HCT116 (cell line): Measurements from ENCODE around the gene UBE2E2. TPM values are rescaled to one million over a fixed set of nuclear protein-coding genes. Genes with fewer than 3 reads are reported as not detected.

ENCODE experiments used
- ATAC-seq: fragments of 200-7000 bp; cut with Tn5 transposase; 2 replicates; pipeline ENCODE4 v1.9.1; 2020; ENCODE audit warnings: mild to moderate bottlenecking, moderate library complexity
- BruUV-seq: library from RNA; stranded (reverse); fragments of 400-500 nt; replicated peaks from 2 replicates; lab custom pipeline; 2021; lab: Mats Ljungman, UMichigan
- CTCF ChIA-PET: fragments of 300-600 bp; sonication (Branson Sonifier 250); formaldehyde crosslinking; loops from one replicate; lab custom pipeline; 2021; ENCODE audit warnings: antibody characterized with exemption; lab: Charles Lee
- POLR2A ChIA-PET: fragments of 300-600, 350-600 bp; sonication (Branson Sonifier 250); formaldehyde crosslinking; loops from one replicate; lab custom pipeline; 2021; ENCODE audit warnings: antibody characterized with exemption; lab: Charles Lee
- RAD21 ChIA-PET, 2 experiments: fragments of 300-600 bp; sonication (Branson Sonifier 250); formaldehyde crosslinking; loops; one replicate each; lab custom pipeline; 2023; ENCODE audit warnings: low total read pairs in 2 of 2; ENCODE audit not compliant: uncharacterized antibody in 2 of 2, unreplicated experiment in 2 of 2, low non-redundant PET in 1 of 2; lab: Charles Lee
- DNase-seq: peaks from one replicate; pipeline ENCODE4 v3.0.0-alpha.2; 2010; ENCODE audit warnings: low read depth, low spot score
- H2AFZ ChIP-seq: fragments of 200-600 bp; shearing (Covaris generic), sonication (generic); 2 replicates; pipeline ENCODE4 v1.6.1; 2017; ENCODE audit warnings: low read depth, mixed run types, mixed read lengths, antibody characterized with exemption, low read length; ENCODE audit not compliant: poor library complexity, severe bottlenecking
- H3K27ac ChIP-seq: 2 replicates; pipeline ENCODE4 v1.5.1; 2012; ENCODE audit warnings: low read depth, low read length
- H3K27me3 ChIP-seq: fragments of 200-600 bp; sonication (generic); 2 replicates; pipeline ENCODE4 v1.6.1; 2016; ENCODE audit warnings: mixed run types, low read length, mixed read lengths; ENCODE audit not compliant: insufficient read depth
- H3K36me3 ChIP-seq, 2 experiments: fragments of 200-500 bp in 1 of 2; fragments of 200-600 bp in 1 of 2; sonication (Bioruptor generic) in 1 of 2; sonication (generic) in 1 of 2; 2 replicates each; pipeline versions ENCODE4 v1.5.1 to v1.6.1; 2014 to 2016; ENCODE audit warnings: low read length in 2 of 2, inconsistent platforms in 1 of 2, mixed read lengths in 1 of 2, mixed run types in 1 of 2; ENCODE audit not compliant: insufficient read depth in 2 of 2, control insufficient read depth in 1 of 2
- H3K4me1 ChIP-seq, 2 experiments: fragments of 200-600 bp in 1 of 2; sonication (generic) in 1 of 2; 2 replicates each; pipeline versions ENCODE4 v1.5.1 to v1.6.1; 2012 to 2017; ENCODE audit warnings: low read length in 2 of 2, inconsistent platforms in 1 of 2, mild to moderate bottlenecking in 1 of 2, mixed read lengths in 1 of 2, mixed run types in 1 of 2, moderate library complexity in 1 of 2; ENCODE audit not compliant: insufficient read depth in 2 of 2, control insufficient read depth in 1 of 2
- H3K4me2 ChIP-seq: fragments of 200-600 bp; sonication (generic); 2 replicates; pipeline ENCODE4 v1.6.1; 2017; ENCODE audit warnings: mixed run types, low read length, mixed read lengths
- H3K4me3 ChIP-seq, 2 experiments: fragments of 200-600 bp in 1 of 2; sonication (generic) in 1 of 2; replicated peaks in 1 of 2; 2 replicates each; pipeline ENCODE4 v1.5.1; 2011 to 2016; ENCODE audit warnings: low read length in 2 of 2, control low read depth in 1 of 2, low read depth in 1 of 2, mild to moderate bottlenecking in 1 of 2, mixed read lengths in 1 of 2, mixed run types in 1 of 2
- H3K79me2 ChIP-seq: fragments of 200-600 bp; sonication (generic); 2 replicates; pipeline ENCODE4 v1.6.1; 2017; ENCODE audit warnings: mild to moderate bottlenecking, mixed run types, low read length, moderate library complexity, mixed read lengths; ENCODE audit not compliant: insufficient read depth
- H3K9ac ChIP-seq: fragments of 200-600 bp; sonication (generic); 2 replicates; pipeline ENCODE4 v1.6.1; 2016; ENCODE audit warnings: low read length, mixed read lengths
- H3K9me2 ChIP-seq: fragments of 200-600 bp; sonication (generic), shearing (Covaris generic); 2 replicates; pipeline ENCODE4 v1.6.1; 2017; ENCODE audit warnings: mixed run types, mild to moderate bottlenecking, moderate library complexity; ENCODE audit not compliant: insufficient read depth
- H3K9me3 ChIP-seq, 2 experiments: fragments of 200-500 bp in 1 of 2; fragments of 200-600 bp in 1 of 2; sonication (Bioruptor generic) in 1 of 2; sonication (generic) in 1 of 2; 2 replicates each; pipeline ENCODE4 v1.6.1; 2014 to 2017; ENCODE audit warnings: low read length in 2 of 2, mixed read lengths in 2 of 2, inconsistent platforms in 1 of 2, low read depth in 1 of 2, mild to moderate bottlenecking in 1 of 2, mixed run types in 1 of 2, moderate library complexity in 1 of 2; ENCODE audit not compliant: control insufficient read depth in 1 of 2, insufficient read depth in 1 of 2
- H4K20me1 ChIP-seq: fragments of 200-600 bp; sonication (generic), shearing (Covaris generic); 2 replicates; pipeline ENCODE4 v1.6.1; 2017; ENCODE audit warnings: mixed run types, mild to moderate bottlenecking, moderate library complexity; ENCODE audit not compliant: insufficient read depth
- CBX3 ChIP-seq: IDR thresholded peaks from 2 replicates; pipeline ENCODE4 v1.6.1; 2012; ENCODE audit warnings: low read depth
- CEBPB ChIP-seq: IDR thresholded peaks from 2 replicates; pipeline ENCODE4 v1.6.1; 2012; ENCODE audit warnings: low read depth
- CTCF ChIP-seq, 3 experiments: fragments of 200-600 bp in 1 of 3; sonication (generic) in 1 of 3; IDR thresholded peaks in 2 of 3; conservative IDR thresholded peaks in 1 of 3; 2 replicates each; pipeline ENCODE4 v1.5.1; 2012 to 2017; ENCODE audit warnings: low read depth in 2 of 3, low read length in 2 of 3, antibody characterized with exemption in 1 of 3, borderline replicate concordance in 1 of 3, control low read depth in 1 of 3, mild to moderate bottlenecking in 1 of 3, mixed read lengths in 1 of 3, mixed run types in 1 of 3, moderate library complexity in 1 of 3; ENCODE audit not compliant: insufficient read depth in 1 of 3
- ELF1 ChIP-seq: IDR thresholded peaks from 2 replicates; pipeline ENCODE4 v1.6.1; 2012; ENCODE audit warnings: low read depth, borderline replicate concordance
- EZH2 ChIP-seq: fragments of 200-600 bp; sonication (generic); IDR thresholded peaks from 2 replicates; pipeline ENCODE4 v1.6.1; 2017; ENCODE audit warnings: antibody characterized with exemption, mixed run types
- EZH2phosphoT487 ChIP-seq: fragments of 200-600 bp; IDR thresholded peaks from 2 replicates; pipeline ENCODE4 v1.6.1; 2018; ENCODE audit warnings: antibody characterized with exemption, borderline replicate concordance
- FOSL1 ChIP-seq: IDR thresholded peaks from 2 replicates; pipeline ENCODE4 v1.6.1; 2012; ENCODE audit warnings: low read depth
- MAX ChIP-seq: IDR thresholded peaks from 2 replicates; pipeline ENCODE4 v1.6.1; 2012
- POLR2A ChIP-seq: IDR thresholded peaks from 2 replicates; pipeline ENCODE4 v1.7.0; 2011; ENCODE audit warnings: borderline replicate concordance; ENCODE audit not compliant: insufficient read depth, insufficient read length; ENCODE audit errors: extremely low read depth
- POLR2AphosphoS5 ChIP-seq: IDR thresholded peaks from 2 replicates; pipeline ENCODE4 v1.6.1; 2011; ENCODE audit warnings: mild to moderate bottlenecking, low read depth, low read length, moderate library complexity
- RAD21 ChIP-seq: IDR thresholded peaks from 2 replicates; pipeline ENCODE4 v1.6.1; 2012; ENCODE audit warnings: low read depth, mild to moderate bottlenecking
- SIN3A ChIP-seq: IDR thresholded peaks from 2 replicates; pipeline ENCODE4 v1.6.1; 2012; ENCODE audit warnings: low read depth
- SP1 ChIP-seq: IDR thresholded peaks from 2 replicates; pipeline ENCODE4 v1.6.1; 2012; ENCODE audit warnings: low read depth
- SRF ChIP-seq: IDR thresholded peaks from 2 replicates; pipeline ENCODE4 v1.6.1; 2012; ENCODE audit warnings: low read depth
- TCF7L2 ChIP-seq: IDR thresholded peaks from 2 replicates; pipeline ENCODE4 v1.7.0; 2011; ENCODE audit warnings: borderline replicate concordance, inconsistent platforms; ENCODE audit not compliant: insufficient read depth, insufficient read length; ENCODE audit errors: extremely low read depth
- YY1 ChIP-seq: IDR thresholded peaks from 2 replicates; pipeline ENCODE4 v1.6.1; 2011; ENCODE audit warnings: low read length, low read depth, moderate library complexity, mild to moderate bottlenecking; ENCODE audit not compliant: insufficient replicate concordance; ENCODE audit errors: extremely low read depth
- ZBTB33 ChIP-seq: IDR thresholded peaks from 2 replicates; pipeline ENCODE4 v1.6.1; 2011; ENCODE audit warnings: mild to moderate bottlenecking, low read length, moderate library complexity; ENCODE audit not compliant: insufficient replicate concordance; ENCODE audit errors: extremely low read depth
- ZFX ChIP-seq: fragments of 450-650 bp; IDR thresholded peaks from 2 replicates; pipeline ENCODE4 v1.6.1; 2017
- ZNF274 ChIP-seq: fragments of 200-500 bp; sonication (Bioruptor generic); IDR thresholded peaks from 2 replicates; pipeline ENCODE4 v1.6.1; 2014; ENCODE audit warnings: mild to moderate bottlenecking, low read depth, low read length, inconsistent platforms
- intact Hi-C: fragments of 100-400 bp; cut with micrococcal nuclease; formaldehyde crosslinking; loops from 2 replicates; pipeline ENCODE4 v1.10.0; 2022
- total RNA-seq: library from RNA; stranded (reverse); gene quantifications from one replicate; pipeline ENCODE4 v1.2.1, GENCODE V29; 2021; ENCODE audit not compliant: unreplicated experiment

Gene UBE2E2
- total RNA-seq, 1 experiment from 2014 or later, result 21.4 TPM

DNA sequence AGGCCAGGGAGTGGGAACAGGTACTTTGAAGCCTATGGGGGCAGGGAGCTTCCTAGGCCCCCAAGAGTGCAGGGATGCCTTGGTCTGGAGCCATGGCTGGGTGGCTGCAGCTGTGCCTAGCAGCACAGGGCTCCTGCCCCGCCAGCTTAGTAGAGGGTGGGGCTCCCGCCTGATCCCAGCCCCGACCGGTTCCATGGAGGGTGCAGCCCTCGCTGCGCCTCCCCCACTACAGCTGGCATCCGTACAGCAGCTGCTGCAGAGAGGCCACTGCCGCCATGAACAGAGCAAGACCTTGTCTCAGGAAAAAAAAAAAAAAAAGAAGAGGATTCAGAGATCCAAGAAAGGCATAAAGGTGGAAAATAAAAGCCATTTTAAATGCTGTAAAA lies 277.2 kb downstream of the UBE2E2 start:
- Histone ChIP-seq H3K79me2 (no peaks in the 10 kb centered on the region), H3K27me3 (no peaks in the 10 kb centered on the region)
- TF ChIP-seq ELF1 (no peak), MAX (no peak), ZNF274 (no peak), POLR2AphosphoS5 (no peak), SRF (no peak), CBX3 (no peak), ZBTB33 (no peak), CEBPB (no peak), RAD21 (no peak), YY1 (no peak), FOSL1 (no peak), SP1 (no peak), ZFX (no peak), EZH2phosphoT487 (no peak), POLR2A (no peak), EZH2 (no peak), SIN3A (no peak), TCF7L2 (no peak), CTCF (IDR thresholded peaks at IDR 0.05 in 2 of 3, conservative IDR thresholded peaks at IDR 0.05 in 1 of 3; ENCODE audit: borderline replicate concordance in 1 of 3, insufficient read depth in 1 of 3, low read depth in 2 of 3, low read length in 2 of 3) (no peak)
- TF ChIP-seq, all 23 proteins: peak for 0
- POLR2A ChIA-PET, result no interaction called here
- RAD21 ChIA-PET, result no interaction called here
- Histone ChIP-seq H3K4me3 (no peak overlapping the region), H3K36me3 (no peaks in the 10 kb centered on the region), H2AFZ (no peak overlapping the region), H3K9ac (no peak overlapping the region), H3K4me2 (no peak overlapping the region), H4K20me1 (no peaks in the 10 kb centered on the region), H3K9me2 (no peaks in the 10 kb centered on the region), H3K9me3 (no peaks in the 10 kb centered on the region), H3K4me1 (peaks cover 0 to under 1% of the 10 kb centered on the region in 2 experiments; a peak in 1 of 4 replicates), H3K27ac (no peak overlapping the region)
- intact Hi-C loops, result no loop called here
- DNase-seq, result no peak
- ATAC-seq, result no peak
- CTCF ChIA-PET, result no interaction called here
- BruUV-seq, result no TSS peak
